GM21526 (cell line): ENCODE results near the gene MAGEA9B.
"Not testable (repeated sequence)": the region's sequence is repeated elsewhere in the genome, so short reads cannot be mapped to it uniquely, and the experiment has no call there.

Experiments used
- ATAC-seq: cut with Tn5 transposase; IDR thresholded peaks from one replicate; pipeline ENCODE4 v1.9.1; 2021; ENCODE audit warnings: moderate library complexity; ENCODE audit not compliant: unreplicated experiment, low FRiP score

Gene MAGEA9B

GRCh38 chrX:149587359-149587758 lies at the start of gene MAGEA9B:
MAGEA9B (minus strand) TSS chrX:149587459; CDS start chrX:149583179, 4,280 bp downstream.
- not testable (repeated sequence) for ATAC-seq

- ATAC-seq: no peak
Observed at GRCh38 chrX:149633511-149633910, 46.3 kb upstream of the MAGEA9B start.

GRCh38 chrX:149631234-149632165 lies 44.2 kb upstream of the MAGEA9B start, which contains the start of gene TMEM185A:
TMEM185A (minus strand) TSS chrX:149631792; CDS start chrX:149631580, 212 bp downstream.
- peak; percentile 85 for ATAC-seq

- no peak for ATAC-seq
Observed at GRCh38 chrX:149630681-149631233, 43.5 kb upstream of the MAGEA9B start.

- no peak for ATAC-seq
Observed at GRCh38 chrX:149629730-149630387, 42.6 kb upstream of the MAGEA9B start.

GRCh38 chrX:149628768-149629167 lies 41.5 kb upstream of the MAGEA9B start:
- ATAC-seq: no peak

GRCh38 chrX:149628280-149628679 lies 41.0 kb upstream of the MAGEA9B start:
- ATAC-seq: no peak

GRCh38 chrX:149626829-149627228 lies 39.6 kb upstream of the MAGEA9B start:
- ATAC-seq: not testable (repeated sequence)

- not testable (repeated sequence) for ATAC-seq
Observed at GRCh38 chrX:149619662-149620061, 32.4 kb upstream of the MAGEA9B start.

GRCh38 chrX:149618871-149619270 lies 31.6 kb upstream of the MAGEA9B start:
- ATAC-seq: no peak

GRCh38 chrX:149611623-149612175 lies 24.4 kb upstream of the MAGEA9B start:
- no peak for ATAC-seq

GRCh38 chrX:149610511-149610910 lies 23.3 kb upstream of the MAGEA9B start:
- no peak for ATAC-seq

GRCh38 chrX:149607699-149608098 lies 20.4 kb upstream of the MAGEA9B start:
- ATAC-seq: no peak

- ATAC-seq: not testable (repeated sequence)
Observed at GRCh38 chrX:149605248-149605885, 18.1 kb upstream of the MAGEA9B start.

GRCh38 chrX:149598603-149599002 lies 11.3 kb upstream of the MAGEA9B start:
- ATAC-seq: not testable (repeated sequence)

- not testable (repeated sequence) for ATAC-seq
Observed at GRCh38 chrX:149595943-149596342, 8.7 kb upstream of the MAGEA9B start.

- ATAC-seq: not testable (repeated sequence)
Observed at GRCh38 chrX:149595214-149595613, 8.0 kb upstream of the MAGEA9B start, which contains the start of gene HSFX2. HSFX2 (minus strand) TSS chrX:149595314; CDS start chrX:149594700, 614 bp downstream.

- ATAC-seq: not testable (repeated sequence)
Observed at GRCh38 chrX:149590993-149591392, 3.7 kb upstream of the MAGEA9B start.

GRCh38 chrX:149585631-149586030 lies 1.6 kb downstream of the MAGEA9B start:
- ATAC-seq: not testable (repeated sequence)

- peak; percentile 100 for ATAC-seq
Observed at GRCh38 chrX:149573456-149573855, 13.8 kb downstream of the MAGEA9B start.
